Stimulated activated CD8-positive, alpha-beta memory T cell treated with anti-CD3 and anti-CD28 coated beads, Interleukin-2, amount 100 ng/mL, for 48 hours (primary cell): Measurements from ENCODE around the gene TAF3.
"Not testable (repeated sequence)": the region's sequence is repeated elsewhere in the genome, so short reads cannot be mapped to it uniquely, and the experiment has no call there.

Experiments used
- DNase-seq, 2 donors: peaks; one replicate each; pipeline ENCODE4 v3.0.0-alpha.2; 2020; ENCODE audit warnings: low read depth in 2 of 2

Gene TAF3

GRCh38 chr10:7811743-7812142, 6.6 kb upstream of the TAF3 start:
- not testable (repeated sequence) for DNase-seq

DNA sequence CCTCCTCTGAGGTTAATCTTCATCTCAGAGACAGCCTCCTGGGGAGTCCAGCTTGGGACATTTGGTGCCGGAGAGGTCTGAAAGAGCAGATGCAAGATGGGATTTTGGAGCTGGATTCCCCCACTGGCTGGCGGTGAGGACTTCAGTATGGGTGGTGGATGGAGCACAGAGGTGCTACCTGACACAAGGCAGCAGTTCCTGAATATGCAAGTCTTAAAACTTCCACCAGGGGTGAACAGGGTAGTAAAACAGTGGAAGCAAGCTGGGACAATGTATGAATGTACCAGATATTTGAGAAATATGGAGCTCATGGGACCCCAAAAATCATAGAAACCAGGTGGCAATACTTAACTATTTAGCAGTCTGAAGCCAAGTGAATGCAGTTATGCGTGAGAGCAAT, 4.8 kb upstream of the TAF3 start:
- no peak for DNase-seq

- no peak for DNase-seq
These were observed 729 bp upstream of the TAF3 start for GRCh38 chr10:7817576-7817975.

DNA sequence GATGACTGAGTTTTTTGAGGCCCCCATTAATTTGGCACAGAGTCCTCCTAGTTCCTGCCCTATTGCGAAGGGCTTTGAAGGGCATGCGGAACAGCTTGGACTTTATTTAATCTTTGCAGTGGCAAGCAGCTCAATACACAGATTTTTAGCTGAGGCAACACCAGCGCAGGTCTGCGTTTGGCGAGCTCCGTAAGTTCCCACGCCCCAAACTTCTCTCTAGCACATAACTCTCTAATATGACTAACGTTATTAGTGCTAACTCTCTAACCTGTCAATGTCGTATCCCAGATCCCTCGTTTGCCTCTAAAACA, 366 bp upstream of the TAF3 start:
- DNase-seq, result no peak

GRCh38 chr10:7819121-7819460, 786 bp downstream of the TAF3 start:
- DNase-seq, result peak in 1 of 2 donors; percentile 10

DNA sequence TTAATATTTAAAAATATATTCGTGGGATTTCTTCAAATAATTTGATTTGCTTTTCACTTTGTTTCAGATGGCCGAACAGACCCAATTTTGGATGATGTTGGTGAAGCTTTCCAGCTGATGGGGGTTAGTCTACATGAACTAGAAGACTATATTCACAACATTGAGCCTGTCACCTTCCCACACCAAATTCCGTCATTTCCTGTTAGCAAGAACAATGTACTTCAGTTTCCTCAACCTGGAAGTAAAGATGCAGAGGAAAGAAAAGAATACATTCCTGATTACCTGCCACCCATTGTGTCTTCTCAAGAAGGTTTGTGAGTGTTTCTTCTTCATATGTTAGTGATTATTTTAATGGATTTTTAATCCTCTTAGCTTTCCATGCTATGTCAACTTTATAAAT, 5.9 kb downstream of the TAF3 start:
- no peak for DNase-seq

- no peak for DNase-seq
These were observed 8.7 kb downstream of the TAF3 start for GRCh38 chr10:7826971-7827370.

- no peak for DNase-seq
These were observed 11.1 kb downstream of the TAF3 start for GRCh38 chr10:7829289-7829834.

GRCh38 chr10:7832060-7832459, 13.8 kb downstream of the TAF3 start:
- DNase-seq, result no peak

DNA sequence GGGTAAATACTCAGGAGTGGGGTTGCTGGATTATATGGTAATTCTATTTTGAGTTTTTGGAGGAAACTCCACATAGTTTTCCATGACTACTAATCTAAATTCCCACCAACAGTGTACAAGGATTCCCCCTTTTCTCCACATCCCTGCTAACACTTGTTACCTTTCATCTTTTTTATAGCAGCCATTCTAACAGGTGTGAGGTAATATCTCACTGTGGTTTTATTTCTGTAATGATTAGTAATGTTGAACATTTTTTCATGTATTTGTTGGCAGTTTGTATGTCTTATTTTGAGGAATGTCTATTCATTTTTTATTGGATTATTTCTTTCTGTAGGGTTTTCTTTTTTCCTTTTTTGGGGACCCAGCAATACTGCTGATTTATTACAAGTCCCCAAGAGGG, 14.9 kb downstream of the TAF3 start:
- DNase-seq, result no peak

DNA sequence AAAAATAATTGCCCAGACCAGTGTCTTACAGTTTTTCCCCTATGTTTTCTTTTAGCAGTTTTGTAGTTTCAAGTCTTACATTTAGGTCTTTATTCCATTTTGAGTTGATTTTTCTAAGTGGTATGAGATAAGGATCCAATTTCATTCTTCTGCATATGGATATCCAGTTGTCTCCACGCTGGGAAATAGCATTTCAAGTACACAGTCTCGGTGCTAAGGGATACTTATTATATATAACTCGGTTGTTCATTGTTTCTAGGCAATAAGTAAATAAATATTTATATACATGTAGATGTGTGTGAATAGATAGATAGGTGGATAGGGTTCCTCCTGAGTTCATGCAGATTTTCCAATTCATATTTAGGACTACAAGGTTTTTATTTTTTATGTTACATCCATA, 16.0 kb downstream of the TAF3 start:
- no peak for DNase-seq

GRCh38 chr10:7836571-7836970, 18.3 kb downstream of the TAF3 start:
- DNase-seq, result no peak

- DNase-seq, result no peak
These were observed 28.3 kb downstream of the TAF3 start for GRCh38 chr10:7846591-7846990.

GRCh38 chr10:7853226-7853842, 35.0 kb downstream of the TAF3 start:
- DNase-seq, result no peak

- no peak for DNase-seq
These were observed 35.6 kb downstream of the TAF3 start for GRCh38 chr10:7853890-7854289.

DNA sequence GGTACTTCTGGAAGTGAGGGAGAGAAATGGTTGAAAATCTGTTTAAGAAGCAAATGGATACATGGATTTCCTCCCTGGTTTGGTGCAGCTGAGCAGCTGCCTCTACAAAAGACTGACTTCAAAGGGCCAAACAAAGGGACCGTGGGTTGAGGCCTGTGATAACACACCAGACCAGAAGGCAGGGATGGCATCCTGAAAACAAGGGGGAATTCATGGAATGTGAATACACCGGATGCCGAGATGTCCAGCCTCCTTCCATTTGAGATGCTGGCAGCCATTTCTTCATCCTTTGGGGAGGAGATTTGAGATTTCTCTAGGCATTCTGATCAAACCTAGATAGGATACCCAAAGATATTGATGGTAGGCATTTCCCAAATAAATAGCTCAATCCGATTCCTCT, 36.9 kb downstream of the TAF3 start:
- no peak for DNase-seq

GRCh38 chr10:7856678-7857077, 38.4 kb downstream of the TAF3 start:
- DNase-seq, result no peak

GRCh38 chr10:7857262-7857661, 39.0 kb downstream of the TAF3 start:
- no peak for DNase-seq

DNA sequence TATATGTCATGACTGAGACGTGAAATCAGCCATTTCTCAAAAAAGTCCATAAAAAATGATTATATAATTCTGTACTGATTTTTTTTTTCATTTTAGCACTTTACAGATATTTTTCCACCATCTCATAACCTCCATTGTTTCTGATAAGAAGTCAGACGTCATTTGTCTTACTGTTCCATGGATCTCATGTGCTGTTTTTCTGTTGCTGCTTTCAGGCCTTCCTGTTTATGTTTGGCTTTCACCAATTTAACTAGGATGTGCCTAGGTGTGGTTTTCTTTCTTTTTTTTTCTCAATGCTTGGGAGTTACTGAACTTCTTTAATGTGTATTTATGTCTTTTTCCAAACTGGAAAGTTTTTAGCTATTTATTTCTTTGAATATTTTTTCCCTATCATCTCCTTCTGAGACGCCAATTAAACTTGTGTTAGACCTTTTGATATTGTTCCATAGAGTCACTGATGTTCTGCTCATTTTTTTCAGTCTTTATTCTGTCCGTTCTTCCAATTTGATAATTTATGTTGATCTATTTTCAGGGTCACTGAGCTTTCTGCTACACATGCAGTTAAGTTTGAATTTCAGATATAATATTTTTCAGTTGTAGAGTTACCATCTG, 43.3 kb downstream of the TAF3 start:
- DNase-seq, result no peak

GRCh38 chr10:7862121-7862514, 43.8 kb downstream of the TAF3 start:
- no peak for DNase-seq

- DNase-seq, result no peak
These were observed 47.9 kb downstream of the TAF3 start for GRCh38 chr10:7866176-7866575.

- no peak for DNase-seq
These were observed 53.7 kb downstream of the TAF3 start for GRCh38 chr10:7872041-7872442.

DNA sequence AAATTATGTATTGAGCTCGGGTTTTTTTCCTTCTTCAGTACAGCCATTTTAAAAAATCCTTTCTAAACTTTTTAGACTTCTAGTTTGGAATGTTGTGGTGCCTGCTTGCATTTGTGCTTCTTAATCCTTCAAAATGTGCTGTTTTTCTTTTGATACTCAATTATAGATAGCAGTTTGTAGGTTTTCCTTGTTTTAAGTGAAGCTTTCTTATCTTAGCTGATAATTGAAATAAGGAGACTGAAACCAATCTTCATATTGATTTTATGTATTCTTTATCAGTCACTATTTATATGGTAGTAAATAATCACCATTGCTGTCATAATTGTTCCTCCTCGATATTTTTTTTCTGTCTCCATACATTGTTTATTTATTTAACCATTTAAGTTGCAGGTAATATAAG, 56.6 kb downstream of the TAF3 start:
- no peak for DNase-seq

DNA sequence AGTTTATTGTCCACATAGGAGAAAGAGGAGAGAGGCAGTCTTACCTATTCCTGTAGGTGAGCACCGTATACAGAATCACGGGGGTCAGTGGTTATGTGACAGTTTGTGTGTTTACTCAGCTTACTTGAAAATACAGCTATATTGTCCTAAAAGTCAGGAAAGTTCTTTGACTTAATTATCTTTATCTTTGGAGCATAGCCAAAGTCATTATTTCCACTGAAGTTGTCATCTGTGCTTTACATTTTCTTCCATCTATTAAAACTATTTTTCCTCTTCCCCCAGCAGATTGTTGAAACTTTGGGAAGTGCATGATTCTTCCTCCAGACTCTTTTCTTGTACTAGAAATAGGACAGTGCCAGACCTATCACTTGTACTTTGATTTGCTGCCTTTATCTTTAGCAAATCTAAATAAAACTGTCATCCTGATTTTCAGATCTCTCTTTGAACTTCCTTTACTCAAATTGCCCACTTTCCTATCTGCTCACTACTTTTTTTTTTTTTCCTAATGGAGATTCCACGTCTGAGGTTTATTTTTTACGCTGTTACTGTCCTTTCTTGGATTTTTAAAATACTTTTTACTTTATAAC, 58.3 kb downstream of the TAF3 start:
- no peak for DNase-seq
